GM19328 (cell line): ENCODE data around the gene ITPK1.

ENCODE experiments used
- ATAC-seq: cut with Tn5 transposase; IDR thresholded peaks from one replicate; pipeline ENCODE4 v1.9.1; 2021; ENCODE audit warnings: mild to moderate bottlenecking, moderate library complexity; ENCODE audit not compliant: unreplicated experiment

Gene ITPK1

DNA sequence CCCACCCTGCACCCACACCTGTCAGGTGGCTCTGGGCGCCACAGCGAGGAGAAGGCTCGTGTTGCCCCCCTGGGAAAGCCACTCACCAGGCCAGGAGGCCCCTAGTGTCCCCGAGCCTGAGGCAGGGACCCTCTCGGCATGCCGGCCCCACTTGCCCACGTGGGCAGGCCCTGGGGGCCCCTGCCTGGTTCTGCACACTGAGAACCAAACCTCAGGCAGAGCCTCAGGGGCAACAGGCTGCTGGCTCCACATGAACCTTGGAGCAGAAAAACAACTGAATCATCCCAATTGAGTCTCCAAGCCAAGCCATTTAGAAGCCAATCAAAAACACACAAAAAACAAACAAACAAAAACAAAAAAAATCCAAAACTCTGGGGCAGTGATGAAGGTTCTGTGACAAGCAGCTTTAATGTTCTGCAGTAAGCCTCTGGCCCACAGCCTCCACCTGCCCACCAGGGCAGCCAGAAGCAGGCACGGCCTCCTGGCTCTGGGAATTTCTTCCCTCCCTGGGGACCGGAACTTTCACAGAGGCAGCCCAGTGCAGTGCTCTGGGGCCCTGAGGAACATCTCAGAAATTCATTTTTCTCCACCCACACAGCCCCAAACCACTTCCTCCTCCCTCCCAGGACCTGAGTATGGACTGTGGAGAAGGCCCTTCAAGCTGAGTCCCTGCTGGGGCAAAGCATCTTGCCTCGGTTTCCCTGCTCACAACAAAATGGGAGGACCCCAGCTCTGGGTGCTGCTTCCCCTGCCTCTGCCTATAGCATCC, 102.6 kb downstream of the ITPK1 start:
- ATAC-seq, result no peak

DNA sequence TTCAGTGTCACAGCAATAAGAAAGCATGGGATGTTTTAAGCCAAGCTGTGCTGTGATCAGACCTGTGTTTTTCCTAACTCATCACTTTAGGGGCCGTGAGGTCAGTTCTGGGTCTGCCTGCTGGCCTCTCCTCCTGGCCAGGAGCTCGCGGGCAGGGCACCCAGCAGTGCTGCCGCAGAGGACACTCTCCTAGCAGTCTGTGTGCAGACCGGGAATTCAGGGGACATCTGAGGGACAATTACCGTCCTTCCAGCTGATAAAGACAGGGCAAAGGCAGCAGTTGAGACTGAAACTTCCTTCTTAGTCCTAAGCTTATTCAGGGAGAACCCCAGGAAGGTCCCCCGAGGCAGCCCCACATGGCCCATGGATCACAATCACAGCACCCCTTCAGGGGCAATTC, 103.2 kb downstream of the ITPK1 start:
- no peak for ATAC-seq

DNA sequence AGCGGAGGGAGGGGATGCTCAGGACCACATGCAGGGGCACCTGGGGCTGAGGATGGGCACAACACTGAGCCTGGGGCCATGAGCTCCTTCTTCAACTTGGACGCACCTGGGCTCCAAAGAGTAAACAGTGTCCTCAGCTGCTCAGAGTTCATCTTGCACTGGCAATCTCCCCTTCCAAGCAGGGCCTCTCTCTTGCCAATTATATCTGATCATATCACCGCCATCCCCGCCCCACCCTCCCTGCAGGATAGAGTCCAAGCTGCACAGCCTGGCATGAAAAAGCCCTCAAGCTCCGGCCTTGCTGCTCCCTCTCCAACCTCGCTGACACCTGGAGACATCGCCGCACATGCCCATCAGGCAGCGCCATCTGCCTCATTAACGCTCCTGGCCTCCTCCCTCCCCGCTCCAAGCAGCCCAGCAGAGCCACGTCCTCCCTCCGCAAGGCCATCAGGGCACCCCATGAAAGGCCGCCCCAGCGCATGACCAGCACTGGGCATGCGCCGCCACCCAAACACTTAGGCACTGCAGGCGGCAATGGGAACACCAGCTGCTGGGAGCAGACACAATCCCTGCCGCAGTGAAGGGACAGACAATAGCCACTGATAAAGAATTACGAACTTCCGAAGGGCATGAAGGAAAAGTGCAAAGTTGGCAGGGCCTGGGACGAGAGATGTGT, 103.9 kb downstream of the ITPK1 start:
- no peak for ATAC-seq

DNA sequence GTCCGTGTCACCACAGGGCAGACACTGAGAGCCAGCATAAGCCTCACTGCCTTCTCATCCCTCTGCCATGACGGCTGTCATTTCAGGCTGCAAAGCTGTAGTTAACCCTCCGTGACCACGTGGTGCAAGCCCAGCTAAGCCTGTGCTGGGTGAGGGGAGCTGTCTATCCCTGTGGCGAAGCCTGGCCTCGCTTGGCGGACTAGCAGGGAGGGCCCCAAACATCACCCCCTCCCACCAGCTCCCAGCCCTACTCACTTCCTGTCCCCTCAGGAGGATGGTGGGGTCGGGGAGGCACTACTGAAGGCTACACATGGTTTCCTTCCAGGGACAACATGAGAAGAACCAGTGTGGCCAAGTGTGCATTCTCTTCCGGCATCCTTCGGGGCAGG, 104.6 kb downstream of the ITPK1 start:
- ATAC-seq, result no peak

DNA sequence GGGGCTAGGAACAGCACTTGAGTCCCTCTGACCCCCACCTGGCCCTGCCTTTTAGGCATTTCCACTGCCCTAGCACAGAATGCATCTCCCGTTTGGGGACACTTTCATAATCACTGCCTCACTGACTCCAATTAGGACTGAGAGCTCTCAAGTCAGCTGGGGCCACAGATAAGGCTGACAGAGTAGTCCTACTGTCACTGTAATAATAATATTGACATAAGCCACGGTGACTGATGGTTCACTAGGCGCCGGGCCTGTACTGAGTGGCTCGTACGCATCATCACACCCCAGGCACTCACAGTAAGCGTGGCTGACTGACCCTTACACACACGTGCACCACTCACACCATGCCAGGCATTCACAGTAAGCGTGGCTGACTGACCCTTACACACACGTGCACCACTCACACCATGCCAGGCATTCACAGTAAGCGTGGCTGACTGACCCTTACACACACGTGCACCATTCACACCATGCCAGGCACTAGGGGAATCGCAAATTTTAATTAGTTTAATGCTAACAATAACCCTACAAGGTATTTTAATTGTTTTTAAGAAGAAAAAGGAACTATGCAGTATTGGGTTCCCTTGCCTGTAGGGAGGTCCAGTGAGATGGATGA, 105.1 kb downstream of the ITPK1 start:
- ATAC-seq, result no peak

DNA sequence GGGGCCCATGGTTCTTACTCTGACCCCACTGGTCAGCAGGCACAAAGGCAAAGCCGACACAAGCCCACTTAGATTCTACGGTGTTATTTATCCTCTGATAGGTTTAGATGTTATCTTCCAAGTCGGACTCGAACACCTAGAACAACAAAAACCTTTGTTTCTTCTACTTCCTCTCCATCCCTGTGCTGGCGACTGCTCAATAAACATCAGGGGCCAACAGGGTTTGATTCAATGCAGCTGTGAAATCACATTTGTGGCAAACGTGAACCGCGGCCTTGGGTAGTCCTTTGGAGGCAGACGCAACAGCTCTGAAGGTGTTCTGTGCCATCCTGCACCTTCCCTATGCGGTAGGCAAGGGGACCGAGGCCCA, 105.6 kb downstream of the ITPK1 start:
- no peak for ATAC-seq

DNA sequence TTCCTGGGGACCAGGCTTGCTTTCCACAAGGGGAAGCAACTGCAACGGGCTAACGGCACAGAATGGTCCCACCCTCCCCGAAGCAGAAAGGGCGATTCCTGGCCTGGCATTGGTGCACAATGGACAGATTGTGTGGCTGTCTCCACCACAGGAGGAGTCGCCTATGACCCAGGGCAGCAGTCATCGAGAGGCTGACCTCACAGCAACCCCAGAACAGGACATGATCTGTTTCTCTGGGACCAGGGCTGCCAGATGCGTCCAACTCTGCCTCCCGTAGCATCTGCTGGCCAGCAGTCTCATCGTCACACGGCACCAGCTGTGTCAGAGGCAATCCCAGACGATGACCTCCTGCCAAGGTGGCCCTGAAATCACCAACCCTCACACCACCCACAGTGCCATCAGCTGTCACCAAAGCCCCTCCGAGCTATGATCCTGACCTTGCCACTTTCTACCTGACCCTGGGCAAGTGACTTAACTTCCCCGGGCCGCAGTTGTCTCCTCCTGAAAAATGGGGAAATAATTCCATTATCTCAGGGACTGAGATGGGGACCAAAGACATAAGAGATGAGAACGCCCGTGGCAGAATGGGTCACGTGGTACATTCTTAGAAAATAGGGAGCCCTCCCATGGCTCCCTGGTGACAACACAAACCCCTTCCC, 106.1 kb downstream of the ITPK1 start:
- ATAC-seq, result no peak

DNA sequence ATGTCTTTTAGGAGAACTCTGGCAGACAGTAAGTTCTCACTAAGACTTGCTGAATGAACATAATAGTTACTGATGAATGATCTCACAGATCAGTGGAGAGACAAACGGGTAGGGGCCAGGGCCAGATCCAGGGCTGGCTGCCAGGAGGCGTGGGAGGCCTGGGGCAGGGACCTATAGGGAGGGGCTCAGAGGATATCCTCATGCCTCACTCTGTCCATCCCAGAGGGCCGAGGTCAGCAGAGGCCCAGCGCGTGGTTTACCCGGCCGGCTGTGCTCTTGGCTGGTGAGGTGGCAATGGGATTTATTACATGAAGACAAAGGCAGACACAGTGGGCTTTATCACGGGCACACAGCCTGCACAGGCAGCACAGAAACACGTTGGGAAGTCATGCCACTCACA, 107.3 kb downstream of the ITPK1 start:
- ATAC-seq, result no peak

DNA sequence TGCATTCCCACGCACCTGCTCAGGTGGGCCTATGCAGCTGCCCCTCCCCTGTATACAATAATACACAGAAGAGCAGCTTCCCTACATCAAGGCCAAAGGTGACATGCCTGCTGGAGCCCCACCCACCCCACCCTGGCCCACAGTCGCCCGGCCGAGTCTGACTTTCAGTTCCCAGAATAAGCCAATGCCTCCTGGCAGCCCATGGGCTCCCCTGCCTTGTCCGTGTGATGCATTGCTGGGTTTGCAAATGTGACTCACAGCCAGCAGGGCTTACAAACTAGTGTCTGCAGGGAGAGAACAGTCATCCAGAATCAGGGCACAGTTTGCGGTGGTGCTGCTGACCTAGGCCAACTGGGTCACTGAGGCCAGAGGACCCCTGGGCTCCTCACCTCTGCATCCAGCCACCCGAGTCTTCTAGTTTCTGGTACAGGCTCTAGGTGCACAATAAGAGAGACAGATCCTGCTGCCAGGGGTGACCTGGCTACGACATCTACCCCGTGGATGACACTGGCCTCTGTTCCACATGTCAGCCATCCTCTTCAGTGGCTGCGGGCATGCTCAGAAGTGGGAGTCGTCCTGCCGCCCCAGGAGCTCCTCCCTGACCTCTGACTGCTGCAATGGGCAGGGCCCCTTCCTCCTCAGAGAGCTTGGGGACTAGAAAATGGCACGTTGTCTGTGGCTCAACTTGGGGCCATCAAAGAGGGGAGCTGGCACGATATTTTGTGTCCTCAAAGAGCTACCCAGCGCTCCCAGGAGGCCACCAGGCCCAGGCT, 108.3 kb downstream of the ITPK1 start:
- no peak for ATAC-seq

DNA sequence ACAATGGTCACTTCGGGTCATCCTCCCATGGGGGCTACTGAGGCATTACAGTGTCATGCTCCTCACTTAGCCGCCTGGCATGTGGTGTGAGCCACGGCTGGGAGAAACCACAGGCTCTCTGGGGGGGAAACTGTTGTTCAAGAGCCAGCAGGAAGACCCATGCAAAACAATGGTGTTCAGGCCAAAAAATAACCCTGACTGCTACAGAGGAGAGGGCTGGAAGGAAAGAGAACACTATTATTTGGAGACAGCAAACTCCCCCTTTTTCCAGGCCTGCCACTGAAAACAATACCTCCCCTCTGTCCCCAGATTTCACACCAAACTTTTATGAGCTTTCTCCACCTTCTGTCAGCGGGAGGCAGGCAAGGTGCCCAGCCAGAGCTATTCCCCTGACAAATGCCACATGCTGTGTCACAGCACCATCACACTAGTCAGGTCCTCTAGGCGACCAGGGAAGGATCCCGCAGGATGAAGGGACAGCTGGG, 109.1 kb downstream of the ITPK1 start:
- ATAC-seq, result no peak

DNA sequence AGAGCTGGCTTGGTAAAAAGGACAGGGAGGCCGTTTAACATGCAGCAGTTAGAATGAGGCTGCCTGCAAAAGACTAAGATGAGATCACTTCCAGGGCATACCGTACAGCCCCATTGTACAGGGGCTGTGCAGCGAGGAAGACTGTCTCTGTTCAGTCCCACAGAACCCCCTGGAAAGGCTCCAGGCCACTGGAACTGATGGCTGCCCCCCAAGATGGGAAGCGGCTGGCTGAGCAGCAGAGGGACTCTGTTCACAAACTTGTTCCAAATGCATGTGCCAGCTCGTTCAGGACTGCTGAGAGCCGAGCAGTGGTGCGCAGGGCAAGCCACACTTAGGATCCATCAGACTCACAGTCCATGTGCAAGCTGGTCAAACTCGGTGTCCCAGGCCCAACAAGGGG, 109.9 kb downstream of the ITPK1 start:
- ATAC-seq, result no peak

DNA sequence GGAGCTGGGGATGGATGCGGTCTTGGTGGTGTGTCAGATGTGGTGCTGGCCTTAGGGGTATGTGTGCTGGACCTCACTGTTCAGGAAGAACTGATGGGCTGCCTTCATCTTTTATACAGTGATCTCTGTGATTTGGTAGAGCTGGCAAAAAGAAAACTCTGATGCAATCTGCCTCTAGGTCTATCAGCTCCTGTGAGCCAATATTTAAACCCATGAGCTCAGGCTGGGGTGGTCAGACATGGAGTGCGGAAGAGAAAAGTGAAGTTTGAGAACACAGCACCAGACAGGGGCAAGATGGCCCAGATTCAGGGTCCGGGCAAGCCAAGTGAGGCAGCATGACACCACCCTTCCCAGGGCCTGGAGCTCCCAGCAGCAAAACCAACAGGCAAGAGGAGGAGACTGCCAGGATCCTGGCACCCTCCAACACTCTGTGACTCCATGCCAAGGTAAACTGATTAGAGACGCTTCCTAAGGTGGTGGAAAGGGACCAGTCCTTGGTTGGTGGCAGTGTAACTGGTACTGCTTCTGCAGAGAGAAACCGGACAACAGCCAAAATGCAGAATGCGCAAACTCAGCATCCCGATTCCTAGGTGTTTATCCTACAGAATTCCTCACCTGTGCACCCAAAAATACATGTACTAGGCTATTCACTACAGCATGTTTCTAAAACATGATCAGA, 110.5 kb downstream of the ITPK1 start:
- no peak for ATAC-seq

DNA sequence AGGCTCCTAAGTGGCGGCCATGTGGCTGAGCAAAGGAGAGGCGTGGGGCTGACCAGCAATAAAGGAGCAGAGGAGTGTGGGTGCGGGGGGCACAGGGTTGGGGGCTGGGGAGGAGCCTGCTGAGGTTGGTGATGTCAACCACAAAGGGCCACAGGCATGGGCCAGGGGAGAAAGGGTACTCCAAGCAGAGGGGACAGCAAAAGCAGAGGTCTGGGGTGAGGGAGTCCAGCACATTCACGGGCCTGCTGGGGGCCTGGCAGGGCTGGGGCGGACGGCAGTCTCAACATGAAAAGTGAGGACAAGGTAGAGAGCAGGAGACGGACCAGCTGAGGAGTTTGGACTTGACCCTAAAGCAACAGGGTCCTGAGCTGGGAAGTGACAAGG, 111.0 kb downstream of the ITPK1 start:
- no peak for ATAC-seq

DNA sequence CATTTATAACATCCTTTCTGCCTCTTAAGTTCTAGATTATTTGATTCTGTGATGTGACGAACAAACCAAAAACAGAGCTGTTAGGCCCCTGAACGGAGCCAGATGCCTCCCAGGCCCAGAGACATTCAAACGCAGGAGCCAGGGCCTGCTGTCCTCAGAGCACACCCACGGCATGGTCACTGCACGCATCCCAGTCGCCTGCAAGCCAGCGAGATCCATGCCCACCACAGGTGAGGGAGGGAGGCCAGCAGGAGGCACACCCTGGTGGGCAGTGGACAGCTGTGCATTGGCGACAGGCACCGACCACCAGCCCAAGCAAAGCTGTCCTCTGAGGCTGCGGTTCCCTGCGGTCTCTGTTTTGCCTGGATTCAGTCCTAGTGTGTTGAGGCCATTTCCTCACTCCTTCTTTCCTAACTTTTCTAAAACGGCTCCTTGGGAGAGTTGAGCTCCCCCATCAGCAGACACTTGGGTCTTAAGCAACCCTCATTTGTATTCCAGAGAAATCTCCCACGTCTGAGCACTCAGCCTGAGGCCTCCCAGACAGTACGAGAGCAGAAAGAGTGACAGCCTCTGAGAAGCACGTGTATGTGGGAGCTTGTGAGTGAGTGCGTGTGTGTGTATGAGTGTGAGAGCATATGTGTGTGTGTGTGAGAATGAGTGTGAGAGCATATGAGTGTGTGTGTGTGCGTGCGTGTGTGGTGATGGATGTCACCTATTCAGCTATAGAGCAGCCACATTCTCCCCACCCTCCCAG, 111.6 kb downstream of the ITPK1 start:
- ATAC-seq, result no peak

DNA sequence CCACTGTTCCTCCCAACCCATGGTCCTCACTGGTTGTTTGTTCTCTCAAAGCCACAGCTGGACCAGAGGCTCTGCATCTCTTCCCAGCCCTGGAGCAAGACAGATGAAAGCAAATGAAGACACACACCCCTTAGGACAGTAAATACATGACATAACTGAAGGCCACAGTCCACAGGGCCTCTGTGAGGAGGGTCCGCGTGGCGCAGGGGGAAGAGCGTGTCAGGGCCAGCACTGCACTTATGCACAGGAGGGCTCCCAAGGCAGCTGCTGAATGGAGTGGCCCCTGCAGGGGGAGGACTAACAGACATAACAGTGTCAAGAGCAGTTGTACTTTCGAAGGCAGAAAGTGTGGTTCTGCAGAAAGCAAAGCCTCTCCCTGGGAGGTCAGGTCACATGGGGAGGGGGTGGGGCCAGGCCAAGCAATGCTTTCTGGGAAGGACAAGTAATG, 112.8 kb downstream of the ITPK1 start:
- no peak for ATAC-seq

DNA sequence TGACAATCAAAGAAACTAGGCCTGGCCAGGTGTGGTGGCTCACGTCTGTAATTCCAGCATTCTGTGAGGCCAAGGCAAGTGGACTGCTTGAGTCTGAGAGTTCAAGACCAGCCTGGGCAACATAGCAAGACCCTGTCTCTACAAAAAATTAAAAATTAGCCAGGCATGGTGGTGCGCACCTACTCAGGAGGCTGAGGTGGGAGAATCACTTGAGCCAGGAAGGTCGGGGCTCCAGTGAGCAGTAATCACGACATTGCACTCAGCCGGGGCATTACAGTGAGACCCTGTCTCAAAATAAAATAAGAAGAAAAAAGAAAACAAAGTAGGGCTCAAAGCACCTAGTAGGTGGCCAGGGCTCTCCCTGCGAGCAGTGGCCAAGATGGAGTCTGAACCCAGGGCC, 113.7 kb downstream of the ITPK1 start:
- no peak for ATAC-seq

DNA sequence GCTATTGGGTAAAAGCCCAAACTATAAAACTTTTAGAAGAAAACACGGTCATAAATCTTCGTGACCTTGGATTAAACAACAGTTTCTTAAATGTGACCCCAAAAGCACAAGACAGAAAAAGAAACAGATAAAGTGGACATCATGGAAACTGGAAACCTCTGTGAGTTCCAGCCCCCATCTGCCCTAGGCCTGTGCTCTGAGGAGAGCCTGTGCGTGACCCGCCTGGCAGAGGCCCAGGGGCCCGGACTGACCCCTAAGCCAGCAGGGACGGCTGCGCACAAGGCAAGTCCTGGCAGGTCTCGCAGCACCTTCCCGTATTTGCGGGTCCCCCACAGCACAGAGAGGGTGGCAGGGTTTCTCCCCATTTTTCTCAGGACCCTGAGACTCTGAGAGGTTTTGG, 116.8 kb downstream of the ITPK1 start:
- no peak for ATAC-seq

DNA sequence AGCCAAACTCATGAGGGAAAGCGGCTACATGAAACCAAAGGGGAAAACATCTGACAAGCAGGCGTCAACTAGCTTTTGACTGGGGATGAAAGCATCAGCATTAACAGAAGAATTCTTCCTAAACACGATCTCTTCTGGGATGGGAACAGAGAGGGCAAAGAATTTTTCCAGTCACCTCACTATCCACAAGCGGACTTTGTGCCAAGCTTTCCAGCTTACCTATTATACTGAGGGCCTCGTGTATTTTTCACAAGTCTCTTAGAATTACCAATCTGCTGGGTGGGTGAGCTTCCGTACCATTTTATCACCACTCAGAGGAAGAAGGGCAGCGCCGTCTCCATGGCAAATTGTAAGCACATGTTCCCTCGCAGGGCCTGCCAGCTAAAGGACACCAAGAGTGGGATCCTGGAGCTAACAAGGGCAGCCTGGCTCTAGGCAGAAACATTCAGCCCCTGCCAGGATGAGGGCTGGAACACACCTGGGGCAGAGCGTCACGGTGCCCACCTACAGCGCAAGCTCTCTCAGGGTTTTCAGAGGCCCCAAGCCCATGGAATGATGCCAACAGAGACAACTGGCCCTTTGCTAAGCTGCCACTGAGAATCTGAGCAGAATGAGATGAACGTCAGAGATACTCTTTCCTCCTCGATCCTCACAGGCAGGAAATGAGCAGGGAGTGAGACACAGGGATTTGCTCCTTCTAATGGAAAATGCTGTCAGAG, 118.2 kb downstream of the ITPK1 start:
- no peak for ATAC-seq

DNA sequence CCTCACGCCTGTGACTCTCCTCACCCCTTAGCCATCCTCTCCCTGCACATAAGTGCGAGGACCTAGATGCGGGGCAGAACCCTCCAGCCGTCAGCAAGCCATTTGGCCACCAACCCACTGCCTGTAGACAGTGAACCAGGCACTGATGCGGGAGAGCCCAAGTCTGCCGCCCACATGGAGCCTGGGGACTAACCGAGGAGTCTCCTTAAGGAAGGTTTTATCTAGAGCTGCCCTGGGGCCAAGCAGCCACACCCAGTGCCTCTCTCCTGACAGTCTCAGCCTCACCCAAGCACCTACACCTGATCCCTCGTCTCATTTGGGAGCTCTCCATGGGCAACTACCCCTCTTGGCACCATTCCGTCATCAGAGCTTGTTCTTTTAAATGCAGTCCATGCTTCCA, 120.1 kb downstream of the ITPK1 start:
- no peak for ATAC-seq
